NCI-H2171 (cell line): ENCODE measurements around the gene PIK3C2A.

Experiments used
- DNase-seq: peaks from one replicate; lab custom pipeline; 2025; lab: John Stamatoyannopoulos, UW

PIK3C2A gene

DNA sequence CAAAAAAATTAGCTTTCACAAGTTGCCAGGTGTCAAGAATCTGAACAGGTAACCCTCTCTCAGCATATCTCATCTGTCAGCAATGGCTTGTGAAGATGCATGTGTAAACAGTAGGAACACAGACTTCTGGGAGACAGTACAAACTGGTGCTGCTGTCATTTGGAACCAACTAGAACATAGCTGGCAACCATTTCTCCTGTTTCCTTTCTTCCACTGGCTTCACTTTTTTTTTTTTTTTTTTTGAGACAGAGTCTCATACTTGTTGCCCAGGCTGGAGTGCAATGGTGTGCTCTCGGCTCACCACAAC is 2.1 kb upstream of the PIK3C2A start:
- DNase-seq, result no peak

DNA sequence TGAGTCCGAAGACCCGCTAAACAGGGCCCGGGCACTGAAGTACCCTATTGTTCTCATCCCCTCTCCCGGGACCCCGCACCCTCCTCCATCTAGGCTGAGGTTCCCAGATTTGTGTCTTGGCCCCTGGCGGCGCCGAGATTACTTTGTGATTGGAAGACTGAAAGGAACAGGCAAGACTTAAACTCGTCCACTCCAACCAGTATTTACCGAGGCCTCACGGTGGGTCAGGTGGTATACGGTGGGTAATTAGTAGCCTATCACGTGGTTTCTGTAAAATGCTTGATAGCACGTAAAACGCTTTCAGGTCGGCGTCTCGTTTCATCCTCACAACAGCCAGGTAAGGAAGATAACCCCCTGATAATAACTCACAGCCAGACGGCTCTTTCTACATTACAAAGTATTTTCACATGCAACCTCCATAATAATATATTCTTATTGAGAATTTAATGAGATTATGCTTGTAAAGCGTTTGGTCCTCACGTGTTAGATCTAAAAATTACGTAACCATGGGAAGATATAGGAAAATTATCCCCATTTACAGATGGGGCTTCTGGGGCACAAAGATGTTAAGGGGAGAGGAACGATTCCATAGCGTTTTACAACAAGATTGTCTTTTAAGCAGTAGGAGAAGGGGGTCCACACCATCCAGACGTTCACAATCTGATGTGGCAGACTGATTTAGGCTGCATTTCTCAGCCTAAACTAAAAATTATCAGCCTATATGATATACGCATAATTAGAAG is 642 bp upstream of the PIK3C2A start:
- peak; percentile 54 for DNase-seq

DNA sequence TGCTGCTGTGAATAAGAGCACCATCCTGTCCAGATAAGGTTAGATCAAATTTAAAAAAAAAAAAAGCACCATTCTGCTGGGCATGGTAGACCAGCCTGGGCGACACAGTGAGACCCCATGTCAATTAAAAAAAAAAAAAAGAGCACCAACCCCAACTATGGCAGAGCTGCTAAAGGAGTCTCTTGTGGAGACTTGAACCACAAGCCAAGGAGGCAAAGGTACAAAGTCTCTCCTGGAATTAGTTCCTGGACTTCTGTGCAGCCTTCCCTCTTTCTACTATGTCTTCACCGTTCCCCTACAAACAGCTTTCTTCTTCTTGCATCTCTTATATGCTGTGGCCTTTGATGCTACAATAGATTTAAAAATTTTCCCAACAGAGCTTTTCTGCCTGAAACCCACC is 1.3 kb downstream of the PIK3C2A start:
- DNase-seq, result no peak

DNA sequence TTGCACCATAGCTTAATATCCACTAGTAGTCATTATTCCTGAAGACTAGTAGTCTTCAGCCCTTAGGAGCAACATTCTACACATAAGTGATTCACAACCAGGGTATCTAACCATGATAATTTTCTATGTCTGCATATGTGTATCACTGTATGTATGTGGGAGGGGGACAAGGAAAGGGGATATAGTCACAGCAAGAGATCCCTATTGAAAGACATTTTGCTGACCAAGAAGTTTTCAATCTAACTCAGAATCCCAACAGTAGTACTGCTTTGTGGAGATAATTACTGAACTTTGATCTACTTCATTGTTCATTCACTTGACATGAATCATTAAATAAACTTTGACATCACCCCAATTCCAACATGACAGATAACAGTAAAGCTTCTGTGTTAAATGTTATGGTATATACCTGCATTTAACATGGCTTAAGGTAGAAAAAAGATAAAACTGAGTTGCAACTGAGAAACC is 10.3 kb downstream of the PIK3C2A start:
- DNase-seq, result no peak

DNA sequence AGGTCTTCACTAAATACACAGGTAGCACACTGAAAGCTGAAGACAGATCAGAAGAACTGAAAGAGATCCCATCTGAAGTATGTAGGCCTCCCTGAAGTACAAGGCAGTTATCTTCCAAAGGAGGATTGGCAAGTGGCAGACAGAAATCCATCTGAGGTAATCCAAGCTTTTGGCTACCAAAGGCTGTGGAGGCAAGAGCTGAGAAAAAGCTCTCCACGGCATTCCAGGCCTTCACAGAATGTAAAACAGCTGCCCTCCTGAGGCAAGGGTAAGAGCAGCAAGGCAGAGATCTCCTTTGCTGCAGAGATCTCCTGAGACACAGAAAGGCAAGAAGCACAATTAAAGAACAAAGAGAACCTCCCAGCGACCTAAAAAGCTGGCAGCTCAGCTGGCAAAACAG is 19.1 kb downstream of the PIK3C2A start:
- no peak for DNase-seq

DNA sequence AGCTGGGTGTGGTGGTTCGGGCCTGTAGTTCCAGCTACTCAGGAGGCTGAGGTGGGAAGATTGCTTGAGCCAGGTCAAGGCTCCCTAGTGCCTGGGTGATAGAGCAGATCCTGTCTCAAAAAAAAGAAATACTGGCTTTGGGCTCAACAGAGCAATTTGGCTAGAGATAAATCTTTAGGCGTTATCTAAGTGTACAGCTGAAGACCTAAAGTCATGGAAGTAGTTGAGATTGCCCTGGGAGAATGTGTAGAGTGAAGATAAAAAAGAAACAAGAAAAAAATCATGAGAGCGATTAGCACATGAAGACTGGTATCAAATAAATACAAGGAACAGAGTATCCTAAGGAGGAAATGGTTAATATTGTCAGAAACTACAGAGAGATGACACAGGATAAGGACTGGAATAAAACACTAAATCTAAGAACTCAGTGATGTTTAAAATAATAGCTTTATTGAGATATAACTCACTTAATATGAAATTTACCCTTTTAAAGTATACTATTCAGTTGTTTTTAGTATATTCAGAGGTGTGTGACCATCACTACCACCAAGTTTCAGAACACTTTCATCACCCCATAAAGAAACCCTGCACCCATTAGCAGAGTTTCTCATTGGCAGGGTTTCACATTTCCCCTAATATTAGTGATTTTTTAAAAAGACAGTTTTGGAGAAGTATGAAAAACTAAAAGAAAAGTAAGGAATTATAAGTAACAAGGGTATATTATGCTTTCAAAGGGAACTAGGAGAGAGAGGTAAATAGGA is 20.7 kb downstream of the PIK3C2A start:
- no peak for DNase-seq

DNA sequence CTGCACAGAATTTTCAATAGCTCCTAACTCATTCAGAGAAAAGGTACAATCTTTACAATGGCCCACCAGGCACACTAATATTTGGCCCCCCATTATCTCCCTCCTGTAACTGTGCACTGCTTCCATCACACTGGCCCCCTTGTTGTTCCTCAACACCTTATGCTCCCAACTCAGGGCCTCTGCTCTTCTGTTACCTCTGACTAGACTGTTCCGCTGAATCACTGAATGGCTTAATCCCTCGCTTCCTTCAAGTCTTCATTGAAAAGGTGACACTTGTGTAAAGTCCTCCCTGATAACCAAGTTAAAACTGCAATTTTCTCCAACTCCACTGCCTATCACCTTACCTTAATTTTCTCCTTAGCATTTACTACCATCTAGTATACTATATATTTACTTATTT is 21.8 kb downstream of the PIK3C2A start:
- DNase-seq, result no peak

DNA sequence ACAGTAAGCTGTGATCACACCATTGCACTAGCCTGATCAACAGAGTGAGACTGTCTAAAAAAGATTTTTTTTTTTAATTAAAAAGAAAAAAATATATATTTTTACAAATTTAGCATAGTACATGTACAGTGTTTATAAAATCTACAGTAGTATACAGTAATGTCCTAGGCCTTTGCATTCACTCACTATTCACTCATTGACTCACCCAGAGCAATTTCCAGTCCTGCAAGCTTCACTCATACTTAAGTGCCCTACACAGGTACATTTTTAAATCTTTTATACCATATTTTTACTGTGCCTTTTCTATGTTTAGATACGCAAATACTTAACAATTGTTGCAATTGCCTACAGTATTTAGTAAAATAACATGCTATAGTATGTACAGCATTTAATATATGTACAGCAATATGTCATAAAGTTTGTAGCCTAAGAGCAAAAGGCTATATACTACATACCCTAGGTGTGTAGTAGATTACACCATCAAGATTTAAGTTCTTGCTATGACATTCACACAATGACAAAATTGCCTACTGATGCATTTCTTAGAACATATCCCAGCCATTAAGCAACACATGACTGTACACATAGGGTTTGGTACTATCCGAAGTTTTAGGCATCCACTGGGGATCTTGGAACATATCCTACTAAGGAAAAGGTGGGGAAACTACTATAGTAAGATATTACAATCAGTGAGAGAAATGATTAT is 22.8 kb downstream of the PIK3C2A start:
- no peak for DNase-seq

DNA sequence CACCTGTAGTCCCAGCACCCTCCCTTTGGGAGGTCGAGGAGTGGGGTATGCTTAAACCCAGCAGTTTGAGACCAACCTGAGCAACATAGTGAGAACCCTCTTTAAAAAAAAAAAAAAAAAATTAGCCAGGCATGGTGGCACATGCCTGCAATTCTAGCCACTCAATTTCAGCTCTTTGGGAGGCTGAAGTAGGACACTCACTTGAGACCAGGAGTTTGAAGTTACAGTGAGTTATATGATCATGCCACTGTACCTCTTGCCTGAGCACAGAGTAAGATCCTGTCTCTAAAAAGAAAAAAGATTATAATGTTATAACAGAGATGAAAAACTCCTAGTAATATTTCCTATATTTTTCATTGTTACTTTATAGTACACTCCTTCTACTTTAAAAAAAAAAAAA is 23.9 kb downstream of the PIK3C2A start:
- no peak for DNase-seq

DNA sequence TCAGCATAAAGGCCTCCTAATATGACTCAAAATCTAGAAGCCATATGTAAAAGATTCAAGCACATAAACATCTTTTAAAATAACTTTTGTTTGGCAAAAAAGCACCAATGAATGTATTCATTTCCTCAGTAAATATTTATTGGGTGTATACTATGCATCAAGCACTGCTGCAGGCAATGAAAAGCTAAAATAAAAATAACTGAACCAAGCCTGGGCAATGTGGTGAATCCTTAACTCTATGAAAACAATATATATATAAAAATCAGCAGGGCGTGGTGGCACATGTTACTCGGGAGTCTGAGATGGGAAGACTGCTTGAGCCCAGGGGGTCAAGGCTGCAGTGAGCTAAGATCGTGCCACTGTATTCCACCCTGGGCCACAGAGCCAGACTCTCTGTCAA is 27.8 kb downstream of the PIK3C2A start:
- DNase-seq, result no peak

DNA sequence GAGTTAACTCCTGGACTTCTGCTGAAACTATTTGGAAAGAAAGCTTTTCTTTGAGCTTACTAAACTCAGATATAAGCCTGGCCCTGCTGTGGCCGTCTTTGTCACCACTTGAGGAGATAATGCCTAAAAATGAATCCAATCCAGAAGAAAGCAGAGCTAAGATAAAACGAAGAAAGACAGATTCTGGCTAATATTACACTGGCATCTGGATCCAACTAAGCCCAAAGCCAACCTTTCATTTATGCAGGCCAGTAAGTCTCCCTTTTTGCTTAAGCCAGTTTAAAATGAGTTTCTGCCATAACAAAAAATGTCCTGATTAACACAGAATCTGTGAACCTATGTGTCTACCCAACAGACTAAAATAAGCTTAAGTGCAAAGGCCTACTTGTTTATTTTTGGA is 34.5 kb downstream of the PIK3C2A start:
- no peak for DNase-seq

DNA sequence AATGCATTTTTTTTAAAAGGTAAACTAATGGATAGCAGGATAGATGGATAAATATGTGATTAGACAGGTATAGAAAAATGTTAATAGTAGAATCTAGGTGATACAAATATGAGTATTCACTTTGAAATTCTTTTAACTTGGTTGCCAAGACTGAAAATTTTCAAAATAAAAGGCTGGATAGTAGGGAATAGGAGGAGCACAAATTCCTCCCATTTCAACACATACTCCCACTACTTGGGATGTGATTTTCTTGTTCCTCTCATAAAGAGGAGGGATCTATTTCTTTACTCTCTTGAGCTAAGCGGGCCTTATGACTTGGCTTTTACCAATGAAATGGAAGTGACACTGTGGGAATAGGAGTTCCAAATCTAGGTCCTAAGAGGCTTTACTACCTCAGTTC is 35.9 kb downstream of the PIK3C2A start:
- no peak for DNase-seq

DNA sequence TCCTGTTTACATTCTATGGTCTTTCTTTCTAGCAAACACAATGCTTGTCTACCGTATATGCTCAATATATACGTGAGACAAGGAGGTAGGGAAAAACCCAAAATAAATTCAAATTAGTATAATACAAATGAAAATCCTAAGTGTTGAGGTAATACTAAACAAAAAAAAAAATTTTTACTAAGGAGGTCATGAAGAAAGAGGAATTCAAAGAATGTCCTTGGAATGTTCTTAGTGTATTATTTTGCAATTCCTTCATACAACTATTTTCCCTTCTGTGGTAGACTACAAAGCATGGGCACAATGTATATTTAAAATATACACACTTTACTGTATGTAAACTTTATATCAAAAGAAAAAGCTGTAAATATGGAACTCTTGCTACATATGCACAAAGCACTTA is 36.4 kb downstream of the PIK3C2A start:
- DNase-seq, result no peak

DNA sequence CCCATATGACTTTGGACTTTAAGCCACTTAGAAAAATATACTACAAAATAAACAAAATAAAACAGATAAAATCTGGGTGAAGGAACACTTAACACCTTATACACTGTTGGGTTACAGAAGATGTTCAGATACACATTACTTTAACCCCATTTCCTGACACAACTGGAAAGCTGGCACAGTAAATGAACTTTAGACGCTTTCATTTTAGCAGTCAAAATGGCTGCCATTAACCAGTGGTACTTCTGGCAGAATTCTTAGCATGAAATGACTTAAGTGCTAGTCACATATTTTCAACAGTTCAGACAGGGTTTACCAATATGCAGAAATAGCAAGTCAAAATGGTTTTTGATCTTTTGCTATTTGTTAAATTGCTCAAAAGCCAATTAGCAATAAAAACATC is 37.9 kb downstream of the PIK3C2A start:
- no peak for DNase-seq

DNA sequence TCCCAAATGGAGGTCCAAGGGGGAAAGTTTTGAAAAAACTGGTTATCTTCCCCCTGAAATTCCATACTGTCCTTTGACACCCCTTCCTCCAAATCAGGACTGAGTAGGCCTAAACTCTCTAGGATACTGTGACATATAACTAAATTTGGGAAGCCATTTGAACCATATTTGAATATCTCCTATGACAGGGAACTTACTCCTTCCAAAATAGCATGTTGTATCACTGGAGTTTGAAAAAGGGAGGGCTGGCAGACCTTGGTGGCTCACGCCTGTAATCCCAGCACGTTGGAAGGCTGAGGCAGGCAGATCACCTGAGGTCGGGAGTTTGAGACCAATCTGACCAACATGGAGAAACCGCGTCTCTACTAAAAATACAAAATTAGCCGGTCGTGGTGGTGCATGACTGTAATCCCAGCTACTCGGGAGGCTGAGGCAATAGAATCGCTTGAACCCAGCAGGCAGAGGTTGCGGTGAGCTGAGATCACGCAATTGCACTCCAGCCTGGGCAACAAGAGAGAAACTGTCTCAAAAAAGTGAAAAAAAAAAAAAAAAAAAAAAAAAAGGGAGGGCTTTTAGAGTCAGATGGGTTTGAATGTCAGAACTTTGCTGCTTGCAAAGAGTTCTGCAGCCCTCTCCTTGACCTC is 42.4 kb downstream of the PIK3C2A start:
- DNase-seq, result no peak

DNA sequence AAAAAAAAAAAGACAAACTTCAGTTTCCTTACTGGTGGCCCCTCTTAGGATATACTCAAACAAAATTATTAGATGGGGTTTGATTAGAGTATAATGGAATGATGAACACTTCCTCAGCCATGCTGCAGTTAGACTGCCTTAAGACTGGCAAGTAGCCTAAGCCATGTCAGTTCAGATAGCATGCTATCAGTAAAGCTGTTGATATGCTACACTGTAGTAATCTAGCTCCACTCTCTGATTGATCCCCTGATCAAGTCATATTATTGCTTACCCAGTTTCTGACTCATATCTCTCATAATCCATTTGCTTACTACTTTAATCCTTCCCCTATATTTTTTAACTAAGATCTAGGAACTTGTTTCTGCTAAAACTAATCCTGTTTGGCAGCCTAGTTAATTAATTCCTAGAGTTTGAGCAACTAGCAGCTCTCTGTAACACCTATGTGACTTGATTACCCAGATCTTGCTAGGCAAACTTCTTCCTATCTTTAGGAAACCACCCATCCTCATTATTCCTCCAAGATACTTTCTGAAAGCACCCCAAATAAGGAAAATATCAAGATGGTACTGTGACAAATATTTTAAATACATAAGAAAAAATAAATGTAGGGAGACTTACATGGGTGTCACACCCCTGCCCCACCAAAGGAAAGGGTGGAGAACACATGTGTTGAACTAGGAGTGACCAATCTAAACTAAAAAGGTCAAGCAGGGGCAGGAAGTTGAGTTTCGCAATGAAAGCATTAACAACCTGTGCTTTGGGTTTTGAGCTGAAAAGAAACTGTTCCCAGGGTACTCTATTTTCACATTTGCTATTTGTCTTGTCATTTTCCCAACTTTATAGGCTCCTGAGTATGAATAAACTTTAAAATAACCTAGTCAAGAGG is 43.2 kb downstream of the PIK3C2A start:
- no peak for DNase-seq

DNA sequence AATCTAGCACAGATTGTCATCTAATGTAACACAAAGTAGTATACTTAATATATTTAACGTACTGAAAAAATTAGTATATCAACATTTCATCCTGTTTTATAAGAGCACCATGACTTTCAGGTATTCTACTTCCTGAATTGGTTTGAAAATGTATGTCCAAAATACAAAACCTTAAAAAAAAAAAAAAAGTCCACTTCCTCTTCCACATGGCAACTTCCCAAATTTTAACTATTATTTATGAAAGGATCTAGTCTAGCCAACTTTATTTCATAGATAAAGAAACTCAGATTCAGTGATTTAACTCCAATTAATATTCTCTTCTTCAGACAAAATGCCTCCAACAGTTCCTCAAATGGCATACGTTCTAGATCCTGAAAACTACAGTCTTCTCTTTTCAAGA is 44.0 kb downstream of the PIK3C2A start:
- DNase-seq, result no peak

DNA sequence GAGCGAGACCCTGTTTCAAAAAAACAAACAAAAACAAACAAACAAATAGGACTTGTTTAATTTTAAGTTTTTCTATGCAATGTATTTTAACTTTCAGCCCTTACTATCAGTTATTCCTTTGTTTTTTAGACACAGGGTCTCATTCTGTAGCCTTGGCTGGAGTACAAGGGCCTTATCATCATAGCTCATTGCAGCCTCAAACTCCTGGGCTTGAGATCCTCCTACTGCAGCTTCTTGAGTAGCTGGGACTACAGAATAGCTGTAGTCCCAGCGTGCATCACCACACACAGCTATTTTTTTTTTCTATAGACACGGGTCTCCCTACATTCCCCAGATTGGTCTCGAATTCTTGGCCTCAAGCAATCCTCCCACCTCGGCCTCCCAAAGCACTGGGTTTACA is 44.5 kb downstream of the PIK3C2A start:
- no peak for DNase-seq

DNA sequence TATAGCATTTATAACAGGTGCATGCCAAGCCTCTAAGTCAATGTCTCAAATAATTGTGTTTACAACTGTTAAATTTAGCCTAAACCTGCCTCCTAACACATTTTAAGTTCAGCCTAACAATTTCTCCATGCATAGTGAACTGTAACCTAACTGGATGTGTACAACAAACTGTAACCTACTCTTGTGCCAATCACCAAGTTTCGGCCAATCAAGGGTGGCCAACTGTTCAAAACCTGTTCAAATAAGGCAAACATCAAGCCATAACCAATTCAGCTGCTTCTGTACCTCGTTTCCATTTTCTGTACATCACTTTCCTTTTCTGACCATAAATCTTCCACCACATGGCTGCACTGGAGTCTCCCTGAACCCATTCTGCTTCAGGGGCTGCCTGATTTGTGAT is 45.4 kb downstream of the PIK3C2A start:
- no peak for DNase-seq

DNA sequence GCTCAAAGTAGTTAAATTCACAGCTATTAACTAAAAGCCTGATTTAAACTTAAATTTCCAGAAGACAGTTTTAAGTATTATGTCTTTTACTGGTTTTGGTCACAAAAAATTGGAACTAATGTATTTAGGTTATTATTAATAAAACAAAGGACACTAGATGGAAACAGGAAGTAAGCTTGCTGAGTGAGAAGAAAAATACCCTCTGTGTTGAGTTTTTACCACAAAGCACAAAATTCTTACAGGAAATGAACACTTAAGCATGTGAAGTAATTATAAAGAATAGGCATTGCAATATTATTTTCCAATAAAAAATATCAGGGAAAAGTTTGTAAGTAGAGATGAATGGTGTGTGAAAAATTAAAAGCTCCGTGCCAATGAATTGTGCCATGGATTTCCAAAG is 46.3 kb downstream of the PIK3C2A start:
- DNase-seq, result no peak

DNA sequence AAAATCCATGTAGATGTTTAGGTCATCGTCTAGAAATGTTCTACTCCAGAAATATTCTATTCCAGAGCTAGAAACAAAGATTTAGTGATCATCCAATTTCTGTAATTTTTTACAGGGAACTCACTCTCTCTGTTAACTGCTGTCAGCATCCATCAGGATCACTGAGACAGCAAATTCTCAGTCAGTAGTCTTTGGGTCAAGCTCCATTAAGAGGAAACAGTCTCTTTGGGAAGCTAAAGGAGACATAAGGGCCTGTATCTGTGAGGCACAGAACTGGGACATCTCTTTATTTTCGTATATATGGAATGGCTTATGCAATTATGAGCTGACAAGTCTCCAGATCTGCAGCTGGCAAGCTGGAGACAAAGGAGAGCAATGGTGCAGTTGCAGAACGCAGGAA is 48.3 kb downstream of the PIK3C2A start:
- DNase-seq, result no peak
